ENCODE data around the gene GFER.

DNA sequence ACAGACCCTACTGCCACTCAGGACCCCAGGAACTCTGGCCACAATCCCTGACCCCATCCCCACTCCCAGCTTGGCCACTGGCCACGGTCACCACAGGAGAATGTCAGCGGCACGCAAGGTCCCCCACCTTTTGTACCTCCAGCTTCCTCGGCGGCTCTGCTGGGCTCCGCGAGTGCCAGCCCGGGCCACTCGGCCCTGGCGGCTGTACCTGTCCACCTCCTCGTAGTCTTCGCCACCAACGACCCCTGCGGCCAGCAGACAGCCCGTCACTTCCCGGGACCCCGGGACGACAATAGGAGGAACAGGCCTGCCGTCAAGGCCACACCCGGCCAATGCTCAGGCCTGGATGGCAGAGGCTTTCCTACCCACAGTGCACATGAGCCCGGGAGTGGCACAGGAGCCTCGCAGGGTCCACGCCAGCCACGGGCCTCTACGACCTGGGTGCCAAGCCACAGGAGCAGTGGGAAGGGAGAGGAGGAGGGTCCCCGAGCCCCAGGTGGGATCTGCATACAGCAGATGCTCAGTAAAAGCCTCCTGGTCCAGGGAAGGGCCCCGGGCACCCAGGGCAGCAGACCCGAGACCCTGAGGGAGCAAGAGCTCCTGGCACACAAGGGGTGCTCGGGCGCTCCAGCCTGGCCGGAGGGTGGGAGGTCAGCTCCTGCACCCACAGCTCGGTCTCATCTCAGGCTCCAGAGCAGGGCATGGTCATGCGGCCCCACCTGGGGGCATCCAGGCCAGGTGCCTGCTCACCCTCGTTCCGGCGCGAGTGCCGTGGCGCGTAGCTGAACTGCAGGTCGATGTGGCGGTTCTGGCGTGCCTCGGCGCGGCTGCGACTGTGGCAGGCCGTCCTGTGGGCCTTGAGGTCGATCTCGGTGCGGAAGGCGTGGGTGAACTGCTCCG is 17.7 kb downstream of the GFER start:
- no peak for TF ChIP-seq POLR2A (IDR thresholded peaks at IDR 0.05; ENCODE audit: low read length)
- TF ChIP-seq GATA1 (IDR thresholded peaks at IDR 0.05; ENCODE audit: low read depth, low read length): no peak
